ENCODE measurements around the gene INAVA. TPM values are rescaled to one million over a fixed set of nuclear protein-coding genes. Genes with fewer than 3 reads are reported as not detected.
"Not testable (repeated sequence)": the region's sequence is repeated elsewhere in the genome, so short reads cannot be mapped to it uniquely, and the experiment has no call there.

Gene INAVA
- total and polyA plus RNA-seq, 9 donors = 1.2 to 5.3 (median 2.2) TPM

DNA sequence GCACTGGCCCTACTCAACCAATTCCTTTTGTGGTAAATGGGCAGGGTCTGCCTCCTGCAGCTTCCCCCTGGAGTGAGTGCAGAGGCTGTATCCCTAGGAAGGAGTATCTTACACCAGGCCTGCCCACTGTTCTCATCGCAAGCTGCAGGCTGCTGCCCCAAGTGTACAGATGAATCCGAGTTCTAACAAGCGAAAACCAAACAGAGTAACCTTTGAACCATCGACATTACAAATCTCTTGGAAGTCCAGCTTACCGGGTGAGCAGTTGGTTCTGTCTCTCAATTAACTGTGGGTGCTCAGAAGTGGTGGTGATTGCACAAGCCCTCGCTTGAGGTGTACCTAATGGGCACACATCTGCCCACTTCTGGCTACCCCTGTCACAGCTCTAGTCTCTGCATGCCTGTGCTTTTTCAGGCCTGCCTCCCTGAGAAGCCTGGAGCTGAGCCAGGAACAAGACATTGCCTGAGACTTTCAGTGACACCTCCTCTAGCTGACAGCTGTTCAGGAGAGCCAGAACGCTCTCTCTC is 22.7 kb downstream of the INAVA start:
- Histone ChIP-seq H3K4me1 (ENCODE audit: control insufficient read depth, insufficient read depth, low read length) (peaks cover 24% of the 10 kb centered on the region), H3K27me3 (ENCODE audit: control insufficient read depth, insufficient read depth, low read length) (no peaks in the 10 kb centered on the region), H3K9me3 (replicated peaks; ENCODE audit: control insufficient read depth, low read depth, low read length) (no peaks in the 10 kb centered on the region), H3K27ac (ENCODE audit: low read length) (no peak overlapping the region), H3K4me3 (ENCODE audit: low read length) (no peak overlapping the region), H3K36me3 (ENCODE audit: control insufficient read depth, insufficient read depth, low read length) (no peaks in the 10 kb centered on the region)
- no CpG with 5 or more reads among the region's 7 CpGs for WGBS (ENCODE audit: insufficient coverage)
- peak; percentile 79 for DNase-seq

DNA sequence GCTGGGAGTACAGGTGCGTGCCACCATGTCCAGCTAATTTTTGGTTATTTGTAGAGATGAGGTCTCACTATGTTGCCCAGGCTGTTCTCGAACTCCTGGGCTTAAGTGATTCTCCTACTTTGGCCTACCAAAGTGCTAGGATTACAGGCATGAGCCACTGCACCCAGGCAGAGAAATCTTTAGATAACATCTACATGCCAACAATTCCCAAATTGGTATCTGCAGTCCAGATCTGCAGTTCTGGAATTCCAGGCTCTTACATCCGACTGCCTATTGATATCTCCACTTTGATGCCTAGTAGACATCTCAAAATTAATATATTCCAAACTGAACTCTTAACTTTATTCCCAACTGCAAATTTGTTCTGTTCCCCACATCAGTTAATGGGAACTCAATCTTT is 23.3 kb downstream of the INAVA start:
- 93% methylated on average over 2 of the region's 3 CpGs for WGBS (ENCODE audit: insufficient coverage)
- Histone ChIP-seq H3K36me3 (ENCODE audit: control insufficient read depth, insufficient read depth, low read length) (no peaks in the 10 kb centered on the region), H3K4me1 (ENCODE audit: control insufficient read depth, insufficient read depth, low read length) (peaks cover 21% of the 10 kb centered on the region), H3K27ac (ENCODE audit: low read length) (no peak overlapping the region), H3K9me3 (replicated peaks; ENCODE audit: control insufficient read depth, low read depth, low read length) (no peaks in the 10 kb centered on the region), H3K4me3 (ENCODE audit: low read length) (no peak overlapping the region), H3K27me3 (ENCODE audit: control insufficient read depth, insufficient read depth, low read length) (no peaks in the 10 kb centered on the region)
- no peak for DNase-seq

DNA sequence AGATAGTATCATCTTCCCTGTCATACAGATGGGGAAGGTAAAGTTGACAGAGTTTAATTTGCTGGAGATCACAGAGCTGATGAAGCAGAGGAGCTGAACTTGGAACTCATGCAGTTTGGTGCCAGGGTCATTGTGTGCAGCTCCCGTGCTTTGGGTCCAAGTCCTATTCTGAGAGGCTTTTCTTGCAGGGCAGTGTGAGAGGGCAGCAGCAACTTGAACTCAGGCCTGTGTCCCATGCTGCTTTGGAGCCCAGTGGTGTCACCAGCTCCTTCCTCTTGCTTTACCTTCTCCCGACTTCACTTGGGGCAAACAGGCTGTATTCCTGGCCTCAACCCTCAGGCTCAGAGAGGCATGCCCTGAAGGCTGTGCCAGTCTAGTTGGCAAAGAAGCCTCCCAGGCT is 24.7 kb downstream of the INAVA start:
- H3K27me3 ChIP-seq (ENCODE audit: control insufficient read depth, insufficient read depth, low read length) = no peaks in the 10 kb centered on the region
- H3K36me3 ChIP-seq (ENCODE audit: control insufficient read depth, insufficient read depth, low read length) = no peaks in the 10 kb centered on the region
- no peaks in the 10 kb centered on the region for H3K9me3 ChIP-seq (replicated peaks; ENCODE audit: control insufficient read depth, low read depth, low read length)
- no peak overlapping the region for H3K27ac ChIP-seq (ENCODE audit: low read length)
- no peak for DNase-seq
- WGBS (ENCODE audit: insufficient coverage) = 69% methylated on average over 2 of the region's 2 CpGs
- H3K4me3 ChIP-seq (ENCODE audit: low read length) = no peak overlapping the region
- peaks cover 21% of the 10 kb centered on the region for H3K4me1 ChIP-seq (ENCODE audit: control insufficient read depth, insufficient read depth, low read length)

- Histone ChIP-seq H3K4me3 (ENCODE audit: low read length) (no peak overlapping the region), H3K36me3 (ENCODE audit: control insufficient read depth, insufficient read depth, low read length) (no peaks in the 10 kb centered on the region), H3K9me3 (replicated peaks; ENCODE audit: control insufficient read depth, low read depth, low read length) (no peaks in the 10 kb centered on the region), H3K4me1 (ENCODE audit: control insufficient read depth, insufficient read depth, low read length) (peaks cover 12% of the 10 kb centered on the region), H3K27me3 (ENCODE audit: control insufficient read depth, insufficient read depth, low read length) (no peaks in the 10 kb centered on the region), H3K27ac (ENCODE audit: low read length) (no peak overlapping the region)
- 82% methylated on average over 9 of the region's 9 CpGs for WGBS (ENCODE audit: insufficient coverage)
- no peak for DNase-seq
These were observed 26.9 kb downstream of the INAVA start for GRCh38 chr1:200921571-200922110.

DNA sequence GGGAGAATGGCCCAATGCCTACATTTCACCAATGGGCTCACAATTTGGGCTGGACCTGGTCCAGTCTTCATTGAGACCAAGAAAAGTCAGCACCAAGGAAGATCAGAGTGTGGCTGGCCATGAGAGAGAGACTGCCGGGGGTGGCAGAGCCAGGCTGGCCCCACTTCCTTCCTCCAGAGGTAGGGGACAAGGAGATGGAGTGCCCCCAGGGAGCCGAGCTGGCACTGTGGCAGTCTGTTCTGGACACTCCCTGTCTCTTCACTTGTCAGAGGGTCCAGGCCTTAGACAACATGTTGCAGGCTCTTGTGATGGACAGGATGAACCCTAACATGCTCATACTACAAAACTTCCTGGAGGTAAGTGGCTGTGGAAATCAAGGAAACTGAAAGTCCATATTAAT is 27.7 kb downstream of the INAVA start:
- H3K9me3 ChIP-seq (replicated peaks; ENCODE audit: control insufficient read depth, low read depth, low read length) = no peaks in the 10 kb centered on the region
- no peaks in the 10 kb centered on the region for H3K36me3 ChIP-seq (ENCODE audit: control insufficient read depth, insufficient read depth, low read length)
- WGBS (ENCODE audit: insufficient coverage) = 67% methylated on average over 1 of the region's 2 CpGs
- H3K27ac ChIP-seq (ENCODE audit: low read length) = no peak overlapping the region
- no peaks in the 10 kb centered on the region for H3K27me3 ChIP-seq (ENCODE audit: control insufficient read depth, insufficient read depth, low read length)
- peaks cover 5% of the 10 kb centered on the region for H3K4me1 ChIP-seq (ENCODE audit: control insufficient read depth, insufficient read depth, low read length)
- H3K4me3 ChIP-seq (ENCODE audit: low read length) = no peak overlapping the region
- no peak for DNase-seq

DNA sequence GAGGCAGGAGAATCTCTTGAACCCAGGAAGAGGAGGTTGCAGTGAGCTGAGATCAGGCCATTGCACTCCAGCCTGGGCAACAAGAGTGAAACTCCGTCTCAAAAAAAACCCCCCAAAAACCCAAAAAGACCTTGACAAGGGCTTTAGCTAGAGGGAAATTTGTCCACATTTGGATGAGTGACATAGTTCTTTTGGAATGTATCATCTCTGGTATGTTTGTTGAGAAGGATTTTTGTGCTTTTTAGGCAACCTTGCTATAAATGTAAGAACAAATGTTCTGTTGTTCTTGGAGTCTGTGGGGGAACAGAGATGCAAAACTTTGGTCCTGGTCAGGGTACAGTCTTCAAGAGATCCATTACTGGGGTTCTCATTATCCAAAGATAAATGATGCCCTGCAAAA is 28.9 kb downstream of the INAVA start:
- no peak for DNase-seq
- no peaks in the 10 kb centered on the region for H3K9me3 ChIP-seq (replicated peaks; ENCODE audit: control insufficient read depth, low read depth, low read length)
- H3K4me1 ChIP-seq (ENCODE audit: control insufficient read depth, insufficient read depth, low read length) = no peaks in the 10 kb centered on the region
- H3K27me3 ChIP-seq (ENCODE audit: control insufficient read depth, insufficient read depth, low read length) = no peaks in the 10 kb centered on the region
- H3K27ac ChIP-seq (ENCODE audit: low read length) = no peak overlapping the region
- no CpG with 5 or more reads among the region's 1 CpG for WGBS (ENCODE audit: insufficient coverage)
- no peaks in the 10 kb centered on the region for H3K36me3 ChIP-seq (ENCODE audit: control insufficient read depth, insufficient read depth, low read length)
- H3K4me3 ChIP-seq (ENCODE audit: low read length) = no peak overlapping the region

DNA sequence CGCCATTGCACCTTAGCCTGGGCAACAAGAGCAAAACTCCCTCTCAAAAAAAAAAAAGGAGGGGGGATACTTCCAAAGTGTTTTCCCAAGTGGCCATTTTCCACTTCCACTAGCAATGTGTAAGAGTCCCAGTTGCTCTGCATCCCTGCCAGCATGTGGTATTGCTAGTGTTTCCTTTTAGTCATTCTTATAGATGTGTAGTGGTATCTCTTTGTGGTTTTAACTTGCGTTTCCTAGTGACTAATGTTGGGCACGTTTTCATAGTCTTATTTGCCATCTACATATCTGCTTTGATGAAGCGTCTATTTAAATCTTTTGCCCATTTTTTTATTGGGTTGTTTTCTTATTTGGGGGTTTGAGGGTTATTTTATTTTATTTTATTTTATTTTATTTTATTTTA is 31.1 kb downstream of the INAVA start:
- Histone ChIP-seq H3K27ac (ENCODE audit: low read length) (no peak overlapping the region), H3K9me3 (replicated peaks; ENCODE audit: control insufficient read depth, low read depth, low read length) (no peaks in the 10 kb centered on the region), H3K4me1 (ENCODE audit: control insufficient read depth, insufficient read depth, low read length) (peaks cover 4% of the 10 kb centered on the region), H3K27me3 (ENCODE audit: control insufficient read depth, insufficient read depth, low read length) (no peaks in the 10 kb centered on the region), H3K4me3 (ENCODE audit: low read length) (no peak overlapping the region), H3K36me3 (ENCODE audit: control insufficient read depth, insufficient read depth, low read length) (no peaks in the 10 kb centered on the region)
- no peak for DNase-seq
- no CpG with 5 or more reads among the region's 4 CpGs for WGBS (ENCODE audit: insufficient coverage)

GRCh38 chr1:200929530-200930278 is 35.0 kb downstream of the INAVA start:
- Histone ChIP-seq H3K9me3 (replicated peaks; ENCODE audit: control insufficient read depth, low read depth, low read length) (no peaks in the 10 kb centered on the region), H3K27ac (ENCODE audit: low read length) (no peak overlapping the region), H3K36me3 (ENCODE audit: control insufficient read depth, insufficient read depth, low read length) (no peaks in the 10 kb centered on the region), H3K27me3 (ENCODE audit: control insufficient read depth, insufficient read depth, low read length) (no peaks in the 10 kb centered on the region), H3K4me3 (ENCODE audit: low read length) (no peak overlapping the region), H3K4me1 (ENCODE audit: control insufficient read depth, insufficient read depth, low read length) (peaks cover 4% of the 10 kb centered on the region)
- peak; percentile 46 for DNase-seq
- 44% methylated on average over 3 of the region's 4 CpGs for WGBS (ENCODE audit: insufficient coverage)

- not testable (repeated sequence) for H3K4me1 ChIP-seq (ENCODE audit: control insufficient read depth, insufficient read depth, low read length); H3K9me3 ChIP-seq (replicated peaks; ENCODE audit: control insufficient read depth, low read depth, low read length); H3K4me3 ChIP-seq (ENCODE audit: low read length); DNase-seq; H3K36me3 ChIP-seq (ENCODE audit: control insufficient read depth, insufficient read depth, low read length); H3K27me3 ChIP-seq (ENCODE audit: control insufficient read depth, insufficient read depth, low read length); H3K27ac ChIP-seq (ENCODE audit: low read length)
- 90% methylated on average over 2 of the region's 8 CpGs for WGBS (ENCODE audit: insufficient coverage)
These were observed 35.6 kb downstream of the INAVA start for GRCh38 chr1:200930285-200930684.

DNA sequence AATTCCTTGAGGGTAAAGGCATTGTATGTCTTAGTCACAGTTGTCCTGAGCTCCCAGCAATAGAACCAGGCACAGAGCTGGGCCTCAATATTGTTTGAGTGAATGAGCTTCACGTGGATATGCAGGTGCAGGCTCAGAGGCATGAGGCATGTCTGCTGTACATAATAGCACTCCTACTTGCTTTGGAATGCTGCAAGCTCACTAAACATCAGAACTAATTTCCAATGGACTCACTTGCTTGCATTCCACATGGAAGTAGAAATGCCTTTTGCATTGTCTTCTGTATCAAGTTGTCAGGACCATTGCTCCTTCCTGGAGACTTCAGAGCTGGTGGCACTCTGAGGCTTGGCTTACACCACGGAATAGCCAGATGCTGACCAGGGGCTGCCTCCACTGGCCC is 37.1 kb downstream of the INAVA start:
- Histone ChIP-seq H3K9me3 (replicated peaks; ENCODE audit: control insufficient read depth, low read depth, low read length) (no peaks in the 10 kb centered on the region), H3K27me3 (ENCODE audit: control insufficient read depth, insufficient read depth, low read length) (no peaks in the 10 kb centered on the region), H3K27ac (ENCODE audit: low read length) (no peak overlapping the region), H3K4me3 (ENCODE audit: low read length) (no peak overlapping the region), H3K36me3 (ENCODE audit: control insufficient read depth, insufficient read depth, low read length) (no peaks in the 10 kb centered on the region), H3K4me1 (ENCODE audit: control insufficient read depth, insufficient read depth, low read length) (peaks cover 4% of the 10 kb centered on the region)
- WGBS (ENCODE audit: insufficient coverage) = 83% methylated on average over 1 of the region's 2 CpGs
- no peak for DNase-seq

All from muscle of leg (tissue), 11 donors.